Left ventricle myocardium inferior (tissue), 1 donor: ENCODE data around the gene PIH1D2. TPM values are rescaled to one million over a fixed set of nuclear protein-coding genes. Genes with fewer than 3 reads are reported as not detected.

Experiments used
- DNase-seq: peaks from one replicate; pipeline ENCODE4 v3.0.0-alpha.2; 2020
- H3K27ac ChIP-seq: fragments of 200-600 bp; replicated peaks from 2 replicates; pipeline ENCODE4 v1.8.0; 2021
- H3K27me3 ChIP-seq: fragments of 200-600 bp; 2 replicates; pipeline ENCODE4 v1.8.0; 2021; ENCODE audit warnings: low read depth
- H3K36me3 ChIP-seq: fragments of 200-600 bp; 2 replicates; pipeline ENCODE4 v1.8.0; 2021
- H3K4me1 ChIP-seq: fragments of 200-600 bp; 2 replicates; pipeline ENCODE4 v1.8.0; 2021
- H3K4me3 ChIP-seq: fragments of 200-600 bp; 2 replicates; pipeline ENCODE4 v1.8.0; 2021; ENCODE audit warnings: mild to moderate bottlenecking, moderate library complexity
- H3K9me3 ChIP-seq: fragments of 200-600 bp; replicated peaks from 2 replicates; pipeline ENCODE4 v1.8.0; 2021
- intact Hi-C: fragments of 100-400 bp; cut with micrococcal nuclease; formaldehyde crosslinking; loops from one replicate; pipeline ENCODE4 v1.11.0; 2022
- total RNA-seq: library from RNA; stranded (reverse); fragmentation: NEBNext Ultra II Directional; extraction: Animal tissue kit (Norgen Biotek cat#: 25700); gene quantifications from one replicate; pipeline ENCODE4 v1.2.1, GENCODE V29; 2021
- TF ChIP-seq, protein P1 (sequence below): fragments of 200-600 bp; IDR thresholded peaks from 2 replicates; pipeline ENCODE4 v1.8.0; 2021; ENCODE audit warnings: antibody characterized with exemption, mild to moderate bottlenecking, borderline replicate concordance
- donor health status: DM: no; HTN: yes; CAD: no; lungs with severe emphysema.

Gene PIH1D2
- total RNA-seq, 1 donor from 2014 or later: 2.2 TPM

GRCh38 chr11:112024773-112025678 is 48.8 kb downstream of the PIH1D2 start, which contains the start of gene DLAT:
Gene DLAT, plus strand, starts transcription at chr11:112025408. Its CDS starts 65 bp downstream, at chr11:112025473.
- H3K9me3 ChIP-seq: no peaks in the 10 kb centered on the region
- no peaks in the 10 kb centered on the region for H3K27me3 ChIP-seq
- H3K4me1 ChIP-seq: peaks cover 71% of the 10 kb centered on the region
- intact Hi-C loops: no loop called here
- peaks cover 23% of the 10 kb centered on the region for H3K36me3 ChIP-seq
- peak; percentile 91 for DNase-seq
- peak within 1 kb of the TSS; percentile 95 for H3K27ac ChIP-seq
- peak within 1 kb of the TSS; percentile 79 for H3K4me3 ChIP-seq
- TF ChIP-seq, protein P1, sequence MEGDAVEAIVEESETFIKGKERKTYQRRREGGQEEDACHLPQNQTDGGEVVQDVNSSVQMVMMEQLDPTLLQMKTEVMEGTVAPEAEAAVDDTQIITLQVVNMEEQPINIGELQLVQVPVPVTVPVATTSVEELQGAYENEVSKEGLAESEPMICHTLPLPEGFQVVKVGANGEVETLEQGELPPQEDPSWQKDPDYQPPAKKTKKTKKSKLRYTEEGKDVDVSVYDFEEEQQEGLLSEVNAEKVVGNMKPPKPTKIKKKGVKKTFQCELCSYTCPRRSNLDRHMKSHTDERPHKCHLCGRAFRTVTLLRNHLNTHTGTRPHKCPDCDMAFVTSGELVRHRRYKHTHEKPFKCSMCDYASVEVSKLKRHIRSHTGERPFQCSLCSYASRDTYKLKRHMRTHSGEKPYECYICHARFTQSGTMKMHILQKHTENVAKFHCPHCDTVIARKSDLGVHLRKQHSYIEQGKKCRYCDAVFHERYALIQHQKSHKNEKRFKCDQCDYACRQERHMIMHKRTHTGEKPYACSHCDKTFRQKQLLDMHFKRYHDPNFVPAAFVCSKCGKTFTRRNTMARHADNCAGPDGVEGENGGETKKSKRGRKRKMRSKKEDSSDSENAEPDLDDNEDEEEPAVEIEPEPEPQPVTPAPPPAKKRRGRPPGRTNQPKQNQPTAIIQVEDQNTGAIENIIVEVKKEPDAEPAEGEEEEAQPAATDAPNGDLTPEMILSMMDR: no peak

- peak overlapping the region; percentile 95 for H3K27ac ChIP-seq
- H3K36me3 ChIP-seq: peaks cover 21% of the 10 kb centered on the region
- TF ChIP-seq, protein P1: no peak
- no peak for DNase-seq
- peak overlapping the region; percentile 79 for H3K4me3 ChIP-seq
- no peaks in the 10 kb centered on the region for H3K27me3 ChIP-seq
- no peaks in the 10 kb centered on the region for H3K9me3 ChIP-seq
- intact Hi-C loops: no loop called here
- H3K4me1 ChIP-seq: peaks cover 74% of the 10 kb centered on the region
Observed at GRCh38 chr11:112024178-112024772, 49.5 kb downstream of the PIH1D2 start.

DNA sequence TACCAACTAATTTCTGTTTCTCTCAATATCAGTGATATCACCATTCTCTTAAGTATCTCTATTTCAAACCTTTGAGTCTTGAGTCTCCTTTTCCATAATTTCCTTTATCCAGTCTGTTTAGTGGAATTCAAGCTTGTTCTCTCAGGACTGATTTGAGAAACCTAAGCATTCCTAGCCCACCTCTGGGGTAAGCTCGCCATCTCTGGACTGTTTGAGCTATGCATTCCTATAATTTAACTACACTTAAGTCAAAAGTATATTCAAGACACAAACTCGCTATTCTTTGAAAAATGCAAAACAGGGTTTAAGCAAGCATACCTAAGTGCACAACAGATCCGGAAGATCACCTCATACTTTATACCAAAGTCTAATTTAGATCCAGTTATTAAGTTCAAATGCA is 50.7 kb downstream of the PIH1D2 start:
- Histone ChIP-seq H3K36me3 (peaks cover 10% of the 10 kb centered on the region), H3K27ac (peak overlapping the region; percentile 95), H3K9me3 (no peaks in the 10 kb centered on the region), H3K27me3 (no peaks in the 10 kb centered on the region), H3K4me1 (peaks cover 73% of the 10 kb centered on the region), H3K4me3 (no peak overlapping the region)
- no peak for DNase-seq
- intact Hi-C loops: no loop called here
- TF ChIP-seq, protein P1: no peak

DNA sequence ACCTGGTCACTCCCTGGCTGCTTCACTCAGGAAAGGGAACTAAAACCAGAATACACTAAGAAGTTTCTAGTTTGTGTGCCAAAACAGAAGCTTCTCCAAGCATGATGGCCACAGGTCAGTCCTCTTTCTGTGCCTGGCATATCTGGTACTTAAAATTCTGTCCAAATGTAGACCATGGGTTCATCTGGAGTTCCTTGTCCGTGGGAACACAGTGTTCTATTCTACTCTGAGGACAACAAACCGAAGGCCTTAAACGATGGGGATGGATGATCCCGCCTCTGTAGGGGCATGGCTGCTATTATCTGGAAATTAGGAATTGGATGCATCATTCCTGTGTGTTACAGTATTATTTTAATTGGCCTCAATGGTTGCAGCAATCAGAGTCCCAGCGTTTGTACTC is 54.8 kb downstream of the PIH1D2 start:
- no peaks in the 10 kb centered on the region for H3K27me3 ChIP-seq
- peak overlapping the region; percentile 83 for H3K27ac ChIP-seq
- TF ChIP-seq, protein P1: no peak
- no peak for DNase-seq
- no peaks in the 10 kb centered on the region for H3K9me3 ChIP-seq
- no peak overlapping the region for H3K4me3 ChIP-seq
- H3K36me3 ChIP-seq: peaks cover 12% of the 10 kb centered on the region
- H3K4me1 ChIP-seq: peaks cover 71% of the 10 kb centered on the region
- intact Hi-C loops: no loop called here

Other genes with a start within 250 kb of the PIH1D2 start
- gene ALG9, start 202.4 kb downstream of the PIH1D2 start, total RNA-seq: 14.4 TPM
- gene FDXACB1, start 194.9 kb downstream of the PIH1D2 start, total RNA-seq: 0.93 TPM
- gene CFAP68, start 194.5 kb downstream of the PIH1D2 start, total RNA-seq: 26.0 TPM
- gene CRYAB, start 162.2 kb downstream of the PIH1D2 start, total RNA-seq: 6,704 TPM
- gene HSPB2, start 161.3 kb downstream of the PIH1D2 start, total RNA-seq: 36.5 TPM
- 1.2 TPM for gene C11orf52, start 155.1 kb downstream of the PIH1D2 start, total RNA-seq
- 20.2 TPM for gene DIXDC1, start 136.7 kb downstream of the PIH1D2 start, total RNA-seq
- gene DLAT, start 48.6 kb downstream of the PIH1D2 start, total RNA-seq: 176 TPM
- gene NKAPD1, start 282 bp upstream of the PIH1D2 start, total RNA-seq: 7.6 TPM
- gene TIMM8B, start 12.7 kb upstream of the PIH1D2 start, total RNA-seq: 189 TPM
- 290 TPM for gene SDHD, start 12.9 kb upstream of the PIH1D2 start, total RNA-seq
- 1.6 TPM for gene IL18, start 90.1 kb upstream of the PIH1D2 start, total RNA-seq
- gene TEX12, start 93.4 kb upstream of the PIH1D2 start, total RNA-seq: 0.22 TPM
- 169 TPM for gene BCO2, start 101.5 kb upstream of the PIH1D2 start, total RNA-seq
- gene PTS, start 152.4 kb upstream of the PIH1D2 start, total RNA-seq: 27.0 TPM
- not detected for gene PLET1, start 186.8 kb upstream of the PIH1D2 start, total RNA-seq